Measurements from ENCODE around the gene DCDC2. TPM values are rescaled to one million over a fixed set of nuclear protein-coding genes. Genes with fewer than 3 reads are reported as not detected.
"Not testable (repeated sequence)": the region's sequence is repeated elsewhere in the genome, so short reads cannot be mapped to it uniquely, and the experiment has no call there.

Gene DCDC2
- polyA plus RNA-seq, 3 donors = 96.2 to 138 (median 110) TPM

DNA sequence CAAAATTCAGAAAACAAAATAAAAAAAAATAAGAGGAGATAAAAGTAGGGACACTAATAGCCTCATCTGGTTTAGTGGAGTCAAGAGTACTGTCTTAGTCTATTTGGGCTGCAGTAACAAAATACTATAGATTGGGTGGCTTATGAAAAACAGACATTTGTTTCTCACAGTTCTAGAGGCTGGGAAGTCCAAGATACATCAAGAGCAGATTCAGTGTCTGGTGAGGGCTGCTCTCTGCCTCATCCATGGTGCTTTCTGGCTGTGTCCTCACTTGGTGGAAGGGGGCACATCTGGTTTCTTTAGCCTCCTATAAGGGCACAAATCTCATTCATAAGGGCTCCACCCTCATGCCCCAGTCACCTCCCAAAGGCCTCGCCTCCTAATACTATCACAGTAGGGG is 205.8 kb downstream of the DCDC2 start:
- no peak for DNase-seq

DNA sequence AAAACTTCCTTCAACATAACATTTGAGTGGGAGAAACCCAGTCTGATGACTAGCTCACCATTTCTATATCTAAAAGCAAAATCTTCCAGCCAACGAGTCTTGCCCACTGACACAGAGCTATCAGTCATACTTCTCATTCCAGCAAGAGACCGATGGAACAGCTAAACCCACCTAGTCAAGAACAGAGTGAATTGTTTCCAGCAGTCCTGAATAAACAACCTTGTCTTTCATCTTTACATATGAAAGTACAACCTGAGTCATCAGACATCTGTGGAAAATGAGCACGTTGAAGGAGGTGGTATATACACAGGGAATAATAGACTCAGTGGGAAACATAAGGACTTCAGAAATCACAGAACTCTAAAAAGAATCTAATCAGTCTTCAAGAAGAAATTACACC is 208.0 kb downstream of the DCDC2 start:
- DNase-seq = no peak

DNA sequence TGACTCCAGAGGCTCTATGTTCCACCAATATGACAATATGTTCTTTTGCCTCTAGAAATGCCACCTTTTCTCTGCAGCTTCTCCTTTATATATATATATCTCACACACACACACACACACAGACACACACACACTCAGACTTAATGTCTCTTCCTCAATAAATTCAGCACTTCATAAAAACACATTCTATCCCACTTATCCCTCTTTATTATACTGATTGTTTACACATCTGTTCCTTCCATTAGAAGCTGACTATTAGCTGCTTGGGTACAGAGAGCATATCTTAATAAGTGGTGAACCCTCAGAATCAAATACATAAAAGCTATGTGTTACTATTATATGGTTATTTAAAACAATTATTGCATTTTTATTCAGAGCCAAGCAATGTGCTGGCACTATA is 208.6 kb downstream of the DCDC2 start:
- no peak for DNase-seq

DNA sequence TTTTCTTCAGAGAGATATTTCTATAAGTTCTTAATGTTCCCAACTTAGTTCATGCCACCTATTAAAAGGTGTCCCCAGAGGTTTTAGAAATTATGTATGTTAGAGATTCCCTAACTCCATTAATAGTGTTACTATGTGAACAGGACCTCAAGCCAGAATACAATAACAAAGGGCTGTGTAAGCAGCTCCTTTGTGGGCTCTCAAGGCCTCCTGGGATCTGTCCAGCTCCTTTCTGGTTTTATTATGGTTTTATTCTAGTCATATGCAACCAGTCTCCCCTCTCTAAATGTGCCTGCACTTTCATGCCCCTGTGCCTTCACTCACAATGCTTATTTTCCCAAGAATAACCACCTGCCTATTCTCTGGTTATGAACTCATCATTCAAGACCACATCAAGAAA is 209.2 kb downstream of the DCDC2 start:
- no peak for DNase-seq

DNA sequence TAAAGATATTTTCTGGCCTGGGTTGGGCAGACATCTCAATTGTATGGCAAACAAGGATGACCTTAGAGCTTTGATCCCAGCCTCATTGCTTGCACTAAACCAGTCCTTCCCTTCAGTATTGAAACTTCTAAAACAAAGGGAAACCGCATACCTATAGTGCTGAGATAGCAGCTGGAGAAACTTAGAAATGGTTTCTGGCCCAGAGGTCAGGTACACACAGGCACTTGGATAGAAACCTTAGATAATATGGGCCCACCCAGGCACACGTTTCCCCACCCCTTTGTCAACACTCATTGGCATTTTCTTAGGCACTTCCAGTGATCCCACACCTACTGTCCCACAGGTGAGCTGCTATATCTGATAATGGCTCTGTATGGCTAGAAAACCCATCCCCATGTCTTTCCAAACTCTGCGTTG is 209.7 kb downstream of the DCDC2 start:
- DNase-seq = no peak

DNA sequence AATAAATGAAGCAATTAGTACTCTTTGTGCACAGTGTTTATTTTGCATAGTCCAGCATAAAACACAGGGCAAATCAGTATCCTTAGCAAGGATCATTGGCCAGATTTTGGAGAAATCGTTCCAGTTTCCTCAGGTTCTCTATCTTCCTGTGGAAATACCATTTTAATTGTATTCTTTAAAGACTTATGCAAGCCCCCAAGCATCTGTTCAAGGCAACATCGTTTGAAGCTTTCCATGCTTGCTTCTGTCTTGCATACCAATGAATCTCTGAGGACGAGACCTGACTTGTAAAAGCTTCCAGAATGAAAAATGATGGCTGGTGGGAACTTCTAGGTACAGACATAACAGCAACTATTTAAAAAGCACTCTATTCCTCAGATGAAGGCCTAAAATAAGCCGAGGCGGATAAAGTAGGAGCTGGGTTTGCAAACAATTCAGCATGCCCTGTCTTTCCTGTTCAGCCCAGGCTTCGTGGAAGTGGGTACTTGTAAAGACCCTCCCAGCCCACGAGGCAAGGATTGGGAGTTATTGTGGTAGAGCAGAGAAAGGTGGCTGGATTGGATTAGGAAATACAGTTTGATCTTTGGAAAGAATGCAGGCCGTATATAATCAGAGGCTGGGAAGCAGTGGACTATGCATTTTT is 210.2 kb downstream of the DCDC2 start:
- no peak for DNase-seq

DNA sequence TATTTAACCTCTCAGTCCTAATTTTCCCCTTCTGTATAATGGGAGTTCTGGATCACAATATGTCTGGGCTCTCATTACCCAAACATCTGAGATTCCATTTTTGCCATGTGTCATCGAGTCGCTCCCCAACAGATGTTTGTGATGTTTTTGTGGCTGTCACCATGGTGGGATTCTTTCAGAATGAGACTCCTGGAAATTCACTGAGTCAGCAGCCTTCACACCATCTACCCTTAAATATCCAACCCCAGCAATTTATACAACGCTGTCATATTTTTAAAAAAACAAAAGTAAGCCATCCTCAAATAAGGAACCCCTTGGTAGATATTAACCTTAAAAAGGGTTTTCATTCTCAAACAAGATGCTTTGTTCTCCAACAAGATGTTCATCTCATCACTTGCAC is 211.0 kb downstream of the DCDC2 start:
- DNase-seq = no peak

DNA sequence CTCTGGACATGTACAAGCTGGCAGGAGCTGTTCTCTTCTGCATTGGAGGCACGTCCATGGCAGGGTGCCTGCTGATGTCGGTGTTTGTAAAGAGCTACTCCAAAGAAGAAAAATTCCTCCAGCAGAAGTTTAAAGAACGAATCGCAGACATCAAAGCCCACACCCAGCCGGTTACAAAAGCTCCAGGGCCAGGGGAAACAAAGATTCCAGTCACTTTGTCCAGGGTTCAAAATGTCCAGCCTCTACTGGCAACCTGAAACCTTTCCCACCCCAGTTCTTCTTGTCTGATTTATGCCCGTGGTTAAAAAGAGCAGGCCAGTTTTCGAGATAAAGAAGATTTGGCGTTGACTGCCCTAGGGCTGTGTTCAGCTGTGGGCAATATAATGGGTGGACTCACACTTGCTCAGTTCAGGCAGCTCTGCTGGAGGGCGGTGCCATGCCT is 212.1 kb downstream of the DCDC2 start:
- DNase-seq = no peak

DNA sequence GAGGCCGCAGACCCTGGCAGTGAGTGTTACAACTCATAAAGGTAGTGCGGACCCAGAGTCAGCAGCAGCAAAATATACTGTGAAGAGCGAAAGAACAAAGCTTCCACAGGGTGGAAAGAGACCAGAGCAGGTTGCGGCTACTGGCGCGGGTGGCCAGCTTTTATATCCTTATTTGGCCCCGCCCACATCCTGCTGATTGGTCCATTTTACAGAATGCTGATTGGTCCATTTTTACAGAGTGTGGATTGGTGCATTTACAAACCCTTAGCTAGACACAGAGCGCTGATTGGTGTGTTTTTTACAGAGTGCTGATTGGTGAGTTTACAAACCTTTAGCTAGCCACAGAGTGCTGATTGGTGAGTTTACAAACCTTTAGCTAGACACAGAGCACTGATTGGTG is 215.1 kb downstream of the DCDC2 start:
- DNase-seq = not testable (repeated sequence)

DNA sequence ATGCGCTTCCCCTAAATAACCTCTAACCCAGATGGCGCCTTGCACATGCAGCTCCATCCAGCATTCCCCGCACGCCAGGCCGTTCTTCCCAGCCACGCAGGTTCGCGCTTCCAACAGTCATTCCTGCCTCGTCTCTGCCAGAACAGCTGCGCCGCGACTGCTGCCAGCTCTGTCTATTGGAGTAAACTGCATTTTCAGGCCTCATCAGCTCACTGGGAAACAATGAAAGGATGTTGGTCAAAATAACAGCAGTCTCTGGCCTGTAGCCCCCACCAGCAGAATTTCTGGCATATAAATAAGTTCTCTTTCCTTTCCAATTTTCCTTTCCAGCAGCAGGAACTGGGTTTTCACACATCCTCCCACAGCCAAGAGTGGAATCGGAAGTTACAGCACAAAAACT is 217.3 kb downstream of the DCDC2 start:
- no peak for DNase-seq

DNA sequence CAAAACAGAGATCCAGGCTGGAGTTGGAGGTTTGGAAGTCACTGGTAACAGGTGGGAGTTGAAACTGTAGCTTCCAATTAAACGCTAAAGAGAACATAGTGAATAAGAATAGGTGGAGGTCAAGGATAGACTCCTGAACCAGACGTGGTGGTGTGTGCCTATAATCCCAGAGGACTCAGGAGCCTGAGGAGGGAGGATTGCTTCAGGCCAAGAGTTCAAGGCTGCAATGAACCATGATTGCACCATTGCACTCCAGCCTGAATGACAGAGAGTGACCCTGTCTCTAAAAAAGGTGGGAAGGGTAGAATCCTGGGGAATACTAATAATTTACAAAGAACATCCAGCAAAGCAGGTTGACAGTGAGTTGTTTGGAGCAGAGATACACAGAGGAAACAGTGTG is 218.2 kb downstream of the DCDC2 start:
- no peak for DNase-seq

DNA sequence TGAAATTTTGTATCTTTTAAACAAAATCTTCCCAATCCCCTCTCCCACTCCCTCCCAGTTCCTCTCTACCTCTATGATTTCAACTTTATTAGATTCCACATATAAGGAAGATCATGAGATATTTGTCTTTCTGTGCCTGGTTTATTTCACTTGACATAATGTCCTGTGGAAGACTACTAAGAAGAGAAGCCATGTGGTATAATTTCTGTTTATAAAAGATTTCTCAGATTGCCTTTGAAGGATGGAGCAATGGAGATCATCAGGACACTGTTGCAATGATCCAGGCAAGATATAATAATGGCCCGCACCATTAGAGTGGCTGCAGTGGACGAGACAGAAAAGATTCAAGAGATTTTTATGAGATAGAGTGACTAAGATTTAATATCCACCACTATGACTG is 218.8 kb downstream of the DCDC2 start:
- DNase-seq = no peak

DNA sequence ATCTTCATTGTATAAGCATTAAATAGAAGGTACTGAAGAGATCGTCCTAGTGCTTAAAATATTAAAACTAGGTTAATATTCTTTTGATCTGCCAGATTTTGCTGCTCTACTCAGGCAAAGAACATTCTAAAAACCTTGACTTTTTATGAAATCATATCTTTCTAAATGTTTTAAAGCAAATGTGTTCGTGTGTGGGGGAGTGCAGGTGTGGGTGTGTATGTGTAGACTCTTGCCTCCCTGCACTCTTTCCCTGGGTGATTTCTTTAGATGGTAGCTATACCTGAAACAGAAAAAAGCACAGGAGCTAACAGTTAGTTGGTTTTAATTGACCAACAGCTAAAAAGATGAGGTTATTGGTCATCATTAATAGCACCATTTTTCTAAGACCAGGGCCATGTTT is 226.1 kb downstream of the DCDC2 start:
- DNase-seq = no peak

DNA sequence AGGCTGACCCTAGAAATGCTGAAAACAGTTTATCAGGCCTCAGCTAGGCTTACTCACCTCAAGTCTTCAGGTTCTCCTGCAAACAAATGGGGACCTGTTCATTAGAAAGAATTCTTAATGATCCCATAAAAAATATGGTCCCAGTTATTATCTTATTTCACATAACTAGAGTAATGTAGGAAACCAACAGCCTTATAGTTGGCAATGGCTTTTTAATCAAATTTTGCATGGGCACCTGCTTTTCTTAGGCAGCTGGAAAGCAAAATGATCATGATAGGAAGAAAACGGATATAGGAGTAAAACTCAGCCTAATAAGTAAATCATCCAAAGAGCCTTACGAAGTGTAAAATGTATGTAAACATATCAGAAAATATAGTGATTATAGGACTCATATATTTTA is 230.5 kb downstream of the DCDC2 start:
- DNase-seq = no peak

DNA sequence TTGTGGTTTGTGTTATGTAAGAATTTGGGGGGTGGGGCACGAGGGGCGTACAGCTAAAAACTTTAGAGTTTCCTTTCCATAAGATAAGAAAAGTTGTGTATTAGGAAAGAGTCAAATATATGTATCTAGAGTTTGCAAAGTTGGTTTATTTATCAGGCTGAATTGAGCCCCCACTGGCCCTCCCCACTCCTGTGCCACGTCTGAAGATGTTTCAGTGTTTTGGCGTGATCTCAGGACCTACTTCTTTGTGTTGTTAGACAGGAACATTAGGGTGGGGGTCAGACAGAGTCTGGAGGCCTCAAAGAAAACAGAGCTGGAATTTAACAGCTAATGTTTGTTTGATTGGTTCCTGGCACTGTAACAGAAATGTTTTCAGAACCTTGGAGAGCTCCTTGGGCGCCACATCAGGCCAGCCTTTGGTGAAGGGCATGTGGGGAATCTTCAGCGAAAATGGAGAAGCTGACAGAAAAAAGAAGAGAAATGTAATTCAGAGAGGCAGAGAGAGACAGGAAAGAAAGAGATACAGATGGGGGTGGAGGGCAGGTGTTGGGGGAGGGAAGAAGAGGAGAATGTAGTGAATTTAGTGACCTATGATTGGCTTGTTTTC is 231.2 kb downstream of the DCDC2 start:
- DNase-seq = peak; percentile 89

DNA sequence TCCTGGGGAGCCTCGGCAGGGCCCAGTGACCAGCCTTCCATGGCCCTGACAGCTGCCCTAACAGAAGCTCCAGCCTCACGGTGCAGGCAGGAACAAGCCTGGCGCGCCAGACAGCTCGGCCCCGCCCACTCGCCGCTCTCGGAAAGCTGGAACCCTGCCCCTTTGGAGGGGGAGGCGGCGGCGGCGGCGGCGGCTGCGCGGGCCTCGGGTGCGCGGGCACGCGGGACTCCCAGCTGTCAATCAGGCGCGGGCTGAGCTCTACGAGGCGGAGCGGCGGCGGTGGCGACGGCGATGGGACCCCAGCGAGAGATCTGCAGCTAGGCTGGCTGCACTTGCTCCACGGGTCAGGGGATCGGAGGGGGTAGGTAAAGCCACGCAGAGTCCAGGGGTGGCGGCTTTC is 231.9 kb downstream of the DCDC2 start, which contains the start of gene NRSN1:
Gene NRSN1, plus strand, starts transcription at position 236 of the 400 bp plus-strand sequence. CDS start 8,113 bp downstream, outside the sequence.
- DNase-seq = peak; percentile 24

DNA sequence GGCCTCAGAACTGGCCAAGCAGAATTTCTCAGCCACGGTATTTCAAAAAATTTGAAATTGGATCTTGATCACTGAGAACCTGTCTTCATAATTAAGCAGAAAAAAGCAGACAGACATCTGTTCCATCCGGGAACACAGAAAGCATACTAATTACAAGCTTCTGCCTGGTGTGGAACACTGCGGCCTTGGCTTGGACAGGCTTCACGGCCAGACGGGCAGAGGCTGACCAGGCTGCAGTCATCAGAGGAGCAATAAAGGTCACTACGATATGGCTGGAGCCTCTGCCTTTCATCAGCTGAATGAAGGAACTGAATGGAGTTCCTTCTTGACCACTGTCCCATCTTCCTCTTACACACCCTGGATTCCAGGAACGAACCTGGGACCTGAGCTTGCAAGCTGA is 235.7 kb downstream of the DCDC2 start:
- no peak for DNase-seq

Other genes with a start within 250 kb of the DCDC2 start
- 1 to 10 TPM in 2 of 3 donors, under 1 TPM in 1; 0.44 to 1.4 (median 1.1) TPM for gene NRSN1, start 231.8 kb downstream of the DCDC2 start, polyA plus RNA-seq (ENCODE audit: insufficient read length in 3 of 3)
- gene MRS2, start 44.9 kb upstream of the DCDC2 start, polyA plus RNA-seq (ENCODE audit: insufficient read length in 3 of 3) = 10 to 100 TPM; 39.1 to 49.4 (median 47.0) TPM
- gene GPLD1, start 131.5 kb upstream of the DCDC2 start, polyA plus RNA-seq (ENCODE audit: insufficient read length in 3 of 3) = 1 to 10 TPM; 2.9 to 4.9 (median 4.7) TPM
- 10 to 100 TPM; 23.6 to 33.1 (median 31.9) TPM for gene ALDH5A1, start 136.9 kb upstream of the DCDC2 start, polyA plus RNA-seq (ENCODE audit: insufficient read length in 3 of 3)